ENCODE data around the gene PRR5L. TPM values are rescaled to one million over a fixed set of nuclear protein-coding genes. Genes with fewer than 3 reads are reported as not detected.

Gene PRR5L
- total and polyA plus RNA-seq, 2 donors = 4.1 to 5.9 TPM

DNA sequence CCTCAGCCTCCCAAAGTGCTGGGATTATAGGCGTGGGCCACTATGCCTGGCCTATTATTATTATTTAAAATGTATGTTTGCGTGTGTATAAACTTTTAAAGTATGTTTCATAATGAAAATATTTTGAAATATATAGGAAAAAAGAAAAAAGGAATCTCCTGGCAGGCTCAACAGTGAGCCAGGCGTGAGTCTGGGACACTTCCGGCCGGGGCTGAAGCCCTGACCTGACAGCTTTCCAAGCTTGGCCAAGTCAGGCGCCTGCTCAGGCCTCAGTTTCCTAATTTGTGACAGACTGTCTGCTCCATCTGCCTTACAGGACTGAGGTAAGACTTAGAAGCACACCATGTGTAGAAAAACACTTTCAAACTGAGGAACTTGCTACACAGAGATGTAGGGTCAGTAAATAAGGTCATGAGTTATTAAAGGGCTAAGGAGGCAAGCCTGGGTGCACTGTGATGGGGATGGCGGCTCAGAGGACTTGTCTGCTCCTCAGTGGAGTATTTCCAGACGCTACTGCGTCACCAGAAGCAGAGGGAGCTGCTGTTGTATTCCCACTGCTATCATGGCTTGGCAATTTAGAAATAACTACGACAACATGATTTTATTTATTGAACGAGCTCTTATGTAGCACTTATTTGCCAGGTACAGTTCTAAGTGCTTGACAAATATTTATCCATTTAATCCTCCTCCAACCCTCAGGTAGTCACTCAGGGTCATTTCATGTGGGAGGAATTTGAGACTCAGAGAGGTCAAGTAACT is 100.1 kb downstream of the PRR5L start:
- H3K27ac ChIP-seq (ENCODE audit: low read depth in 1 of 2, low read length in 1 of 2) = no peak overlapping the region
- DNase-seq (ENCODE audit: low read depth in 6 of 9, low spot score in 9 of 9) = no peak
- no peaks in the 10 kb centered on the region for H3K27me3 ChIP-seq (ENCODE audit: control insufficient read depth in 2 of 2, insufficient read depth in 1 of 2, low read length in 1 of 2)
- H3K4me1 ChIP-seq (ENCODE audit: control insufficient read depth in 2 of 2, insufficient read depth in 2 of 2, low read length in 2 of 2) = peaks cover 5 to 24% of the 10 kb centered on the region in 2 donors
- no peak overlapping the region for H3K4me3 ChIP-seq (ENCODE audit: low read length in 2 of 2)
- WGBS = 98% methylated on average over 11 of the region's 11 CpGs
- H3K36me3 ChIP-seq (ENCODE audit: control insufficient read depth in 2 of 2, insufficient read depth in 2 of 2, low read length in 1 of 2) = no peaks in the 10 kb centered on the region
- no peaks in the 10 kb centered on the region for H3K9me3 ChIP-seq (ENCODE audit: control insufficient read depth in 2 of 2, insufficient read depth in 1 of 2, low read length in 1 of 2)

- Histone ChIP-seq H3K36me3 (ENCODE audit: control insufficient read depth in 2 of 2, insufficient read depth in 2 of 2, low read length in 1 of 2) (peaks cover 0 to 2% of the 10 kb centered on the region in 2 donors), H3K4me3 (ENCODE audit: low read length in 2 of 2) (no peak overlapping the region), H3K4me1 (ENCODE audit: control insufficient read depth in 2 of 2, insufficient read depth in 2 of 2, low read length in 2 of 2) (peaks cover 5 to 22% of the 10 kb centered on the region in 2 donors), H3K9me3 (ENCODE audit: control insufficient read depth in 2 of 2, insufficient read depth in 1 of 2, low read length in 1 of 2) (no peaks in the 10 kb centered on the region), H3K27me3 (ENCODE audit: control insufficient read depth in 2 of 2, insufficient read depth in 1 of 2, low read length in 1 of 2) (no peaks in the 10 kb centered on the region), H3K27ac (ENCODE audit: low read depth in 1 of 2, low read length in 1 of 2) (peak overlapping the region in 1 of 2 donors; percentile 46)
- no peak for DNase-seq (ENCODE audit: low read depth in 6 of 9, low spot score in 9 of 9)
- 92% methylated on average over 21 of the region's 21 CpGs for WGBS
Measured at GRCh38 chr11:36398231-36398953, 102.3 kb downstream of the PRR5L start.

- no peaks in the 10 kb centered on the region for H3K9me3 ChIP-seq (ENCODE audit: control insufficient read depth in 2 of 2, insufficient read depth in 1 of 2, low read length in 1 of 2)
- WGBS = 60% methylated on average over 4 of the region's 4 CpGs
- peaks cover 0 to 2% of the 10 kb centered on the region in 2 donors for H3K36me3 ChIP-seq (ENCODE audit: control insufficient read depth in 2 of 2, insufficient read depth in 2 of 2, low read length in 1 of 2)
- no peak for DNase-seq (ENCODE audit: low read depth in 6 of 9, low spot score in 9 of 9)
- no peak overlapping the region for H3K4me3 ChIP-seq (ENCODE audit: low read length in 2 of 2)
- no peak overlapping the region for H3K27ac ChIP-seq (ENCODE audit: low read depth in 1 of 2, low read length in 1 of 2)
- no peaks in the 10 kb centered on the region for H3K27me3 ChIP-seq (ENCODE audit: control insufficient read depth in 2 of 2, insufficient read depth in 1 of 2, low read length in 1 of 2)
- peaks cover 2 to 19% of the 10 kb centered on the region in 2 donors for H3K4me1 ChIP-seq (ENCODE audit: control insufficient read depth in 2 of 2, insufficient read depth in 2 of 2, low read length in 2 of 2)
Measured at GRCh38 chr11:36399236-36399635, 103.1 kb downstream of the PRR5L start.

GRCh38 chr11:36399745-36400144 is 103.7 kb downstream of the PRR5L start:
- 98% methylated on average over 5 of the region's 5 CpGs for WGBS
- Histone ChIP-seq H3K4me1 (ENCODE audit: control insufficient read depth in 2 of 2, insufficient read depth in 2 of 2, low read length in 2 of 2) (peaks cover 0 to 14% of the 10 kb centered on the region in 2 donors), H3K27me3 (ENCODE audit: control insufficient read depth in 2 of 2, insufficient read depth in 1 of 2, low read length in 1 of 2) (no peaks in the 10 kb centered on the region), H3K36me3 (ENCODE audit: control insufficient read depth in 2 of 2, insufficient read depth in 2 of 2, low read length in 1 of 2) (peaks cover 0 to 2% of the 10 kb centered on the region in 2 donors), H3K9me3 (ENCODE audit: control insufficient read depth in 2 of 2, insufficient read depth in 1 of 2, low read length in 1 of 2) (no peaks in the 10 kb centered on the region), H3K27ac (ENCODE audit: low read depth in 1 of 2, low read length in 1 of 2) (no peak overlapping the region), H3K4me3 (ENCODE audit: low read length in 2 of 2) (no peak overlapping the region)
- DNase-seq (ENCODE audit: low read depth in 6 of 9, low spot score in 9 of 9) = no peak

DNA sequence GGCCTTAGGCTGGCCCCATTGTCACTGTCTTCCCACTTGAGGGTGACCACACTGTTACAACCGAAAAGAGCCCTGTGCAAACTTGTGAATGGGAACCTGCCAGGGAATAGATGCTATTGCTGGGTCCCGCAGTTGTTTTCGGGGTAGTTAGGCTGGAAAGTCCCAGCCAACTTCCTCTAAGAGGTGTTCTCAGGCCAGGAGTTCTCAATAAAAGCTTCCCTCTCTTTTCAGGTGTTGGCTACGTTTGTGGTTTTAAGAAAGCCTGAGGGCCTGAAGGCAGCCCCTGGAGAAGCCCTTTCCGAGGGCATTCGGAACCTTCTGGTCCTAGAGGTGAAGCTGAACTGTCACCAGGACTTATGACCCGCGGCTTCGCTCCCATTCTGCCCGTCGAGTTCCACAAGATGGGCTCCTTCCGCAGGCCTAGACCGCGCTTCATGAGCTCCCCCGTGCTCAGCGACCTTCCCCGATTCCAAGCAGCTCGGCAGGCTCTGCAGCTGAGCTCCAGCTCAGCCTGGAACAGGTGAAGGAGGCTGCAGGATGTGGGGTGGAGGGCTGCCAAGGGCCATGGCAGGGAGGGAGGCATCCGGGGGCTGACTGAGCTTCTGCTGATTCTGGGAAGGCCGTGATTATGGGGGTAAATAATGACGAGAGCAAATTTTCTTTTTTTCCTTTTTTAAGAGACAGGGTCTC is 104.8 kb downstream of the PRR5L start:
- no peak for DNase-seq (ENCODE audit: low read depth in 6 of 9, low spot score in 9 of 9)
- no peaks in the 10 kb centered on the region for H3K9me3 ChIP-seq (ENCODE audit: control insufficient read depth in 2 of 2, insufficient read depth in 1 of 2, low read length in 1 of 2)
- no peak overlapping the region for H3K27ac ChIP-seq (ENCODE audit: low read depth in 1 of 2, low read length in 1 of 2)
- H3K36me3 ChIP-seq (ENCODE audit: control insufficient read depth in 2 of 2, insufficient read depth in 2 of 2, low read length in 1 of 2) = peaks cover 0 to 2% of the 10 kb centered on the region in 2 donors
- 20% methylated on average over 21 of the region's 21 CpGs for WGBS
- H3K4me3 ChIP-seq (ENCODE audit: low read length in 2 of 2) = no peak overlapping the region
- no peaks in the 10 kb centered on the region for H3K27me3 ChIP-seq (ENCODE audit: control insufficient read depth in 2 of 2, insufficient read depth in 1 of 2, low read length in 1 of 2)
- H3K4me1 ChIP-seq (ENCODE audit: control insufficient read depth in 2 of 2, insufficient read depth in 2 of 2, low read length in 2 of 2) = peaks cover 0 to 13% of the 10 kb centered on the region in 2 donors

DNA sequence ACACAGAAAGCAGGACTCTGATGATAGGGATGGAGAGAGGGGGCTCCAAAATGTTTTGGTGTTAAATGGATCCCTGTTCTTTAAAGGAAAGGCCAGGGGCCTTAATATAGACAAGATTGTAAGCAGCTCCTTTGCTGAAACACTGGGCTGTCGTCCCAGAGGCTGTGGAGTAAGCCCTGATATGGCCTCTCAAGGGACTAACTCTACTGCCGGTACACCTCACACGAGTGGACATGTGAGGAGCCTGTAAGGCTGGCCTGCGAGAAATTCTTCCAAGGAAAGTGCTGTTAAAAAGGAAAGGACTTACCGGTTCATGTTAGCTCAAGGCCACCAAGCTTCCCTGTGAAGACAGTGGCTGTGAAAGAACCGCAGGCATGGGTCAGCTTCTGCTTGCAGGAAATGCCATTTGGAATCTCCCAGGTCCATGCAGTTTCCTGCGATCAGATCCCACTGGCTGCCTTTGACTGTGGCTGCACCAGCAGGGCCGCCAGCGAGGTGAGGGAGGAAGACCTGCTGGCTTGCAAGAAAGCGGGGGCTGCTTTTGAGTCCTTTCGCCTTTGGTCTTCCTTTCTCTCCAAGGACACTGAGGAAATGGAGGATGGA is 106.6 kb downstream of the PRR5L start:
- Histone ChIP-seq H3K9me3 (ENCODE audit: control insufficient read depth in 2 of 2, insufficient read depth in 1 of 2, low read length in 1 of 2) (no peaks in the 10 kb centered on the region), H3K4me1 (ENCODE audit: control insufficient read depth in 2 of 2, insufficient read depth in 2 of 2, low read length in 2 of 2) (peaks cover 0 to 17% of the 10 kb centered on the region in 2 donors), H3K27ac (ENCODE audit: low read depth in 1 of 2, low read length in 1 of 2) (no peak overlapping the region), H3K36me3 (ENCODE audit: control insufficient read depth in 2 of 2, insufficient read depth in 2 of 2, low read length in 1 of 2) (peaks cover 0 to 2% of the 10 kb centered on the region in 2 donors), H3K4me3 (ENCODE audit: low read length in 2 of 2) (no peak overlapping the region), H3K27me3 (ENCODE audit: control insufficient read depth in 2 of 2, insufficient read depth in 1 of 2, low read length in 1 of 2) (no peaks in the 10 kb centered on the region)
- no peak for DNase-seq (ENCODE audit: low read depth in 6 of 9, low spot score in 9 of 9)
- WGBS = 90% methylated on average over 11 of the region's 11 CpGs

DNA sequence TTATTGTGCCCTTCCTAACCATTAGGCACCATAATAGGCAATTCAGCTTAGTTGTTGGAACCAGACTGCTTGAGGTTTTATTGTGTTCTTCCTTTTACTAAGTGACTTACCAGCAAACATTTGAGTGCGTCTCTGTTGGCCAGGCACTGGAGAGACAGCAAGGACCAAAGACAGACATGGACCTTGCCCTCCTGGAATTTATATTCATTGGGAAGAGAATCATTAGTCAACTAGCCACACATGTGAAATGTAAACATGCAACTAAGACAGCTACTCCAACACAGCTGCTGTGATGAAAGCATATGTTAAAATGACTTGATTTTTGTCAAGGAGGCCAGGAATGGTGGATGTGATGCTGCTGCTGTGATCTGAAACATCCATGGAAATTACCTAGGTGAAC is 107.6 kb downstream of the PRR5L start:
- no peak for DNase-seq (ENCODE audit: low read depth in 6 of 9, low spot score in 9 of 9)
- Histone ChIP-seq H3K27me3 (ENCODE audit: control insufficient read depth in 2 of 2, insufficient read depth in 1 of 2, low read length in 1 of 2) (no peaks in the 10 kb centered on the region), H3K4me1 (ENCODE audit: control insufficient read depth in 2 of 2, insufficient read depth in 2 of 2, low read length in 2 of 2) (peaks cover 3 to 22% of the 10 kb centered on the region in 2 donors), H3K36me3 (ENCODE audit: control insufficient read depth in 2 of 2, insufficient read depth in 2 of 2, low read length in 1 of 2) (peaks cover 0 to 2% of the 10 kb centered on the region in 2 donors), H3K27ac (ENCODE audit: low read depth in 1 of 2, low read length in 1 of 2) (no peak overlapping the region), H3K4me3 (ENCODE audit: low read length in 2 of 2) (no peak overlapping the region), H3K9me3 (ENCODE audit: control insufficient read depth in 2 of 2, insufficient read depth in 1 of 2, low read length in 1 of 2) (no peaks in the 10 kb centered on the region)
- WGBS = 100% methylated on average over 1 of the region's 1 CpG

DNA sequence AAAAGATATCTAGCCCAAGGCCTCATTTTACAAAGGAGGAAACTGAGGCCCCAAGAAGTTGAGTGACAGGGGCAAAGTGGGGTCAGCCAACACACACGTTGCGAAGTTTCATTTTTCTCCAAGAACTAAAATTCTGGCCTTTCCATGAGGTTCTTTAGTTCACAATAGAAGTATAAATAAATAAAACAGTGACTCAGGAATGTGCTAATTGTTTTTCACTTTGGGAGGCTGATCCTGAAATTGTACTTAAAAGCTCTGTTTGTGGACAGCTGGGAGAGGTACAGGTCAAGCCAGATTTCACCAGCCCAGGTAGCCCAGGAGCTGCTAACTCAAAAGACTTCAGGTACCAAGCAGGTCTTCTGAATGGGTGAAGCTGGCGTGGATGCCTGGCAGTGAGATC is 108.7 kb downstream of the PRR5L start:
- H3K36me3 ChIP-seq (ENCODE audit: control insufficient read depth in 2 of 2, insufficient read depth in 2 of 2, low read length in 1 of 2) = peaks cover 0 to 2% of the 10 kb centered on the region in 2 donors
- WGBS = 95% methylated on average over 3 of the region's 3 CpGs
- H3K9me3 ChIP-seq (ENCODE audit: control insufficient read depth in 2 of 2, insufficient read depth in 1 of 2, low read length in 1 of 2) = no peaks in the 10 kb centered on the region
- H3K4me1 ChIP-seq (ENCODE audit: control insufficient read depth in 2 of 2, insufficient read depth in 2 of 2, low read length in 2 of 2) = peaks cover 13 to 28% of the 10 kb centered on the region in 2 donors
- no peak overlapping the region for H3K27ac ChIP-seq (ENCODE audit: low read depth in 1 of 2, low read length in 1 of 2)
- no peaks in the 10 kb centered on the region for H3K27me3 ChIP-seq (ENCODE audit: control insufficient read depth in 2 of 2, insufficient read depth in 1 of 2, low read length in 1 of 2)
- DNase-seq (ENCODE audit: low read depth in 6 of 9, low spot score in 9 of 9) = no peak
- H3K4me3 ChIP-seq (ENCODE audit: low read length in 2 of 2) = no peak overlapping the region
